Peyer's patch (tissue), 4 donors: ENCODE data around the gene MAP7D3.

Experiments used
- POLR2A ChIP-seq, 2 donors: fragments of 450-650 bp; IDR thresholded peaks; one replicate each; pipeline ENCODE4 v1.5.1; 2017; ENCODE audit warnings: antibody characterized with exemption in 2 of 2, mild to moderate bottlenecking in 2 of 2, moderate library complexity in 2 of 2
- TF ChIP-seq, protein P1 (sequence below), 6 experiments: fragments of 450-650 bp in 4 of 6; fragments of 200-600 bp in 2 of 6; sonication (generic) in 1 of 6; IDR thresholded peaks; one replicate each; pipeline ENCODE4 v1.5.1; 2017 to 2019; ENCODE audit warnings: antibody characterized with exemption in 6 of 6, mild to moderate bottlenecking in 3 of 6, moderate library complexity in 1 of 6

DNA sequence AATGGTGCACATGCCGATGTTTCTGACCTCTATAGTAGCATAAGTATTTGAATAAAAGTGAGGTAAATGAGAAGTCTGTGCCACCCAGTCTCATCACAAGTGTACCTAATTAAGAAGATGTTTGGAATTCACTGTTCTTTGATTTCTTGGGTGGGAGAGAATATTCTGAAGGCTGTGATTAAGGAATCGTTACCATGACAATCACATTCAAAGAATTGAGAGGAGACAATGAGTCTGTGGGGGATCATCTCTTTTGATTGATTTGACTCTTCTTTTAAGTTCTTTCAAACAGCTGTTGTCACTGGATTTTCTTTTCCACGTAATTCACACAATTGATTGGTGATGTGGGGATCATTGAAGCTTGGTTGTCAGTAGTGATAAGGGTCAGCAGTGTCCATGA is 85.8 kb downstream of the MAP7D3 start:
- no peak for TF ChIP-seq POLR2A (IDR thresholded peaks at IDR 0.05)
- TF ChIP-seq, protein P1, sequence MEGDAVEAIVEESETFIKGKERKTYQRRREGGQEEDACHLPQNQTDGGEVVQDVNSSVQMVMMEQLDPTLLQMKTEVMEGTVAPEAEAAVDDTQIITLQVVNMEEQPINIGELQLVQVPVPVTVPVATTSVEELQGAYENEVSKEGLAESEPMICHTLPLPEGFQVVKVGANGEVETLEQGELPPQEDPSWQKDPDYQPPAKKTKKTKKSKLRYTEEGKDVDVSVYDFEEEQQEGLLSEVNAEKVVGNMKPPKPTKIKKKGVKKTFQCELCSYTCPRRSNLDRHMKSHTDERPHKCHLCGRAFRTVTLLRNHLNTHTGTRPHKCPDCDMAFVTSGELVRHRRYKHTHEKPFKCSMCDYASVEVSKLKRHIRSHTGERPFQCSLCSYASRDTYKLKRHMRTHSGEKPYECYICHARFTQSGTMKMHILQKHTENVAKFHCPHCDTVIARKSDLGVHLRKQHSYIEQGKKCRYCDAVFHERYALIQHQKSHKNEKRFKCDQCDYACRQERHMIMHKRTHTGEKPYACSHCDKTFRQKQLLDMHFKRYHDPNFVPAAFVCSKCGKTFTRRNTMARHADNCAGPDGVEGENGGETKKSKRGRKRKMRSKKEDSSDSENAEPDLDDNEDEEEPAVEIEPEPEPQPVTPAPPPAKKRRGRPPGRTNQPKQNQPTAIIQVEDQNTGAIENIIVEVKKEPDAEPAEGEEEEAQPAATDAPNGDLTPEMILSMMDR (IDR thresholded peaks at IDR 0.05) = no peak
